GM21619 (cell line): ENCODE data around the gene COQ3.
A peak's percentile ranks its signal among the peaks of the same experiment; 100 is the strongest.
"Not testable (repeated sequence)": the region's sequence is repeated elsewhere in the genome, so short reads cannot be mapped to it uniquely, and the experiment has no call there.

Source experiments
- ATAC-seq: cut with Tn5 transposase; IDR thresholded peaks from one replicate; pipeline ENCODE4 v1.9.1; 2021; ENCODE audit not compliant: unreplicated experiment

Gene COQ3

DNA sequence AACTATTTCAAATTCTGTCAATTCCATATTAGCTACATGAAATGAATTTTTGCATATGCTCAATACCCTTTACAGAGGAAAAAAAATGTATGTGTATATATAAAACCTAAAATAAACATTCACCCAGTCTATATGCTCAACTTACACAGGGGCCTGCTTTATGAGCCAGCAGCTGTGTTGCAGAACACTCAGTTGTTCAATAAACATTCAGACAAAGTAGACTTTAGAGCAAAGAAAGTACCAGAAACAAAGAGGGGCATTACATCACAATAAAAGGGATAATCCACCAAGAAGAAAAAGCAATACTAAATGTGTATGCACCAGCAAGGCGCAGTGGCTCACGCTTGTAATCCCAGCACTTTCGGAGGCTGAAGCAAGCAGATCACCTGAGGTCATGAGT, 9.5 kb downstream of the COQ3 start:
- ATAC-seq = no peak

DNA sequence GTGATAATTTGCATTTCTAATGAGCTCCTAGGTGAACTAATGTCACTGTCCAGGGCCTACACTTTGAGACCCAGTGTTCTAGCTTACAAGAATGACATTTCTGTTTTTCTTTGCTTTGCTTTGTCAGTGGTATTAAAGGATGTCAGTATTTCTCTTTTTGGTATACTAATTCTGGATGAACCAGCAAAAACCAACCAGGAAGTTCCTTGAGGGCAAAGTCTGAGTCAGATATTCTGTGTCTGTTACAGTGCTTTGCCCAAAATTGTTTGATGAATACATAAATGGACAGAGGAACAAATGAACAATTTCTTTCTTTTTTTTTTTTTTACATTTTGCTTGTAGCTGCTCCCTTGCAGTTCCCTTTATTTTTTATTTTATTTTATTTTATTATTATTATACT, 15.4 kb downstream of the COQ3 start:
- no peak for ATAC-seq

DNA sequence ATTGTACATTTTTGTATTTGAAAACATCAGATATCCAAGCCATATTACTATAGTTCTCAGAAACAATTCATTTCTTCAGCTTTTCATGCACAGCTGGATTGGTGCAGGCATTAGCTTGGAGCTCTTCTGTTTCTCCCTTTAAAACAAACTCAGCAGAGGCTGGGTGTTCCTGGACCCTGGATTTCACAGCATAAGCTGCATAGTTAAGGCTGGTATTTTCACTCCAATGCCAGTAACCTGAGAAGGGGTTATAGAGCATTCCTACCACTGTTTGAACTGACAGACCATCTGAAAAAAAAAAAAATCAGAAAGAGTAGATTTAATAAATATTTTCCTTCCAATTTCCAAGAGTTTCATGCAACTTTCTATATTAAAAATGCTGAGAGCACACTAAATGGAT, 24.5 kb downstream of the COQ3 start:
- no peak for ATAC-seq

DNA sequence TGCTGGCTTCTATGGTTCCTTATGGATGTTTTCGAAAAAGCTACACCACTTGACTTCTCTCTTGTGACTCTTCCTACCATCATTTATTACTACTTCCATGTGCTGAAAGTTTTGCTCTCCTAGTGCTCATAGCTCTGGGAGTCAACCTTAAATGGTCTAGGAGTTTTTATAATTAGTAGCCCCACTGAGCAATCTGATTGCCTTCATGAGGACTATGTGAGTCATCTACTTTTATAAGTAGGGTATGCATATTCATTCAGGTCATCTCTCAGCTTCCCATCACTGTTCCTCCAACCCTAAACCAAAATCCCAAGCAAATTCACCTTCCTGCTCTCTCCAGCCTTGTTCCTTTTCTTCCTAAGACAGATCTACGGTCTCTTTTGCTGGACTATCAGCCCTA, 27.1 kb downstream of the COQ3 start:
- no peak for ATAC-seq

DNA sequence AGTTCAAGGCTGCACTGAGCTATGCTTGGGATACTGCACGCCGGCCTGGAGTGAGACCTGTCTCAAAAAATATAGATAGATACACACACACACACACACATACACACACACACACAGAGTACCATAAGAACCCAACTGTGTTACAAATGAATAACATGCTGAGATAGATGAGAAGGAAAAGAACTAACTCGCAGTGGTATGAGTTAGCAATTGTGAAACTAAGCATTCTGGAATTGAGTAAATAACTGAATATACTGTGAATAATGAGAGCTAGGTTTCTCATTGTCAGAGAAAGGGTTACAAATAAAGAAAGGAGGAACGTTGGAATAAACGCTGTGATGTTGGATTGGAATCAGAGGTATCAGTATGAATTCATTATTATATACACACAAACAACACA, 30.0 kb downstream of the COQ3 start:
- peak; percentile 92 for ATAC-seq

DNA sequence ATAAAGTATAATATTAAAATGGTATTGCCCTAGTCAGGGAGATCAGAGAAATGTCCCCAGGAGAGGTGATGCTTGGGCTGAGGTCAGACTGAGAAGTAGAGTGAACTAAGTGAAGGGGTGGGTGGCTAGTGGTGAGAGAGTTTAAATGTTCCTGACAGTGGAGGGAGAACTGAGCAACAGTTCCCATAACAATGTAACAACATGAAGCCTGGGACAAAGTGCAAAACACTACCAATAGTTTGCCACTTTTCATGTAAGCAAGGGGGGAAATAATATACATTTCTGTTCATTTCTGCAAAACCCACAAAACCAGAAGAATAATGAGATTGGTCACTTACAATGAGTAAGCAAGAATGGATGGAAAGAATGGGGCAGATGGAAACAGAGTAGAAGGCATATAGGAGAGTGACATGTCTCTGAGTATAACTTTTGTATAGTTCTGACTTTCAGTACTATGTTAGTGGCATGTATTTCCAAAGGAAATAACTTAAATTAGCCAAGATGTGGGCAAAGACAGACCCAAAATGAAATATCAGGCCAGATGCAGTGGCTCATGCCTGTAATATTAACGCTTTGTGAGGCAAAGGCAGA, 31.2 kb downstream of the COQ3 start:
- ATAC-seq = no peak

DNA sequence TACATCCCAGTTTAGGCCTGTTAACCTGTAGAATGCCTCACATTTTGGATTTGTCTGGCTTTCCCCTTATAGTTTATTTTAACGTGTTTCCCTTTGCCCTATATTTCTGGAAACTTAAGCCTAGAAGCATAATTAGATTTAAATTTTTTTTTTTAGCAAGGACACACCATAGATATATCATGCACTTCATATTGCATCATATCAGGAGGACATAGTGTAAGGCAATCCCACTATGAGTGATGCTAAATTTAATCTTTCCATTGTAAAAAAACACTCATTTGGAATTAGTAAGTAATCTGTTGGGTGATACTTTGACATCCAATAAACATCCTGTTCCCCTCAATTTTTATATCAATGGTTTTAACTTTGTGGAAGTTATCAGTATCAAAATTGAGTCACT, 34.2 kb downstream of the COQ3 start:
- no peak for ATAC-seq

DNA sequence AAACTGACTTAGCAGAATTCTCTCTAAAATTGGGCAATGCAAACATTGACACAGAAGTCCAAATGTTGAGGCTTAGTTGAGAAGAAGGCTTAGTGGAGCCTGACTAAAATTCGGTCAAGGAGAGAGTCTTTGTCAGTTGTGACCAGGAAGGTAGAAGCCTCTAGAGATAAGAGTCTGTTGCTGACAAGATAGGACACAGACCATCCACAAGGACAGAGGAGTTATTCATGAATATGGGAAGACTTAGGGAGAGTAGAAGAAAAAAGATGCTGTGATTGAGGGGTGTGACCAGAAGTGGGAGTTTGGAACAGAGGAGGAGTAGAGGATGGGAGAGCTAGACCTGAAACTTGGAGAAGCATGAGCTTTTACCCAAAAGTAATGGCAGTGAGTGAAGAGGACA, 37.4 kb downstream of the COQ3 start:
- ATAC-seq = no peak

DNA sequence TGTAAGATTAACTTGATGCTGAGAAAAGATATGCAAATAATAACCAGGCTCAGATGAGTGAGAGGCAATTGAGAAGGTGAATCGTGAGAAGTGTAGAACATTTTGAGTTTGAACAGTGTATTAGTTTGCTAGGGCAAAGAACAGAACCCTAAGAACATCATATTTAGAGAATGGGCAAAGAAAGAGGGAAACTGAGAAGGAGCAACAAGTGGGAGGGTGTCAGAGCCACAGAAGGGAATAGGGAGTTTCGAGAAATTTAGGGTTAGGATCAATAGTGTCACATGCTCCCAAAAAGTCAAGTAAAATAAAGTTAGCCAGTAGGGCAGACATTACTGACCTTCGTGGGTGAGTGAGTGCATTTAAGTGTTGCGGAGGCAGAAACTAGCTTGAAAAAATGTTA, 39.0 kb downstream of the COQ3 start:
- no peak for ATAC-seq

DNA sequence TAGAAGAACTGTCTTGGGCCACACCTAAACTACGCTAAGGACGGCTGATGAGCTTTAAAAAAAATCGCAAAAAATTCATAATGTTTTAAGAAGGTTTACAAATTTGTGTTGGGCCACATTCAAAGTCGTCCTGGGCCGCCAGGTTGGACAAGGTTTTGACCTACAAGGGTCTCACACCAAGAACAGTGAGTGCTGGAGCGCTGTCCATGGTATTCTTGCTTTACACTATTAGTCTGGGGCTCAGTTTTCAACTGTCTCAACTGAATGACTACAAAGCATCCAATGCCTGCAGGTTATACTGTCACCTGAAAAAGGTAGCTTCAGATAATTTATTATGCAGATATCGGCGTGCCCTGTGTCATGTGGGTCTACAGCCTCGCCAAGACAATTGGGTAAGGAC, 40.9 kb downstream of the COQ3 start:
- no peak for ATAC-seq

DNA sequence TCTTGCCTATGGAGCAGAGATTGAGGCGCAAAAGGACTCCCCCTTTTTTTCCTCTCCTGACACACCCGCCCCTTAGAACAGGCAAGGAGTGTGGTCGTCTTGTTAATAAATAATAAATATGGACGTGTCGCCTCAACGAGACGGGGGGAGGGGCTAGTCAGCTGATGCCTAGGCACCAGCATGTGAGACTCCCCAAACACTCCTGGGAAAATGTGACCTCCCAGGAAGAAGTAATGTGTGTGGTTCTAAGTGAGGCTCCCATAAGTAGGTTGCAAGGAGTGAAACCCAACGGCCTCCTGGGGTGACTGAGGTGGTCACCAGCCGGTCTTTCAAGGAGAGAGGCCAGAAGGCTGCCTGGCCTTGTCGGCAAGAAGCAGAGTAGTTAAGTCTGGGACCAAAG, 43.4 kb downstream of the COQ3 start:
- no peak for ATAC-seq

DNA sequence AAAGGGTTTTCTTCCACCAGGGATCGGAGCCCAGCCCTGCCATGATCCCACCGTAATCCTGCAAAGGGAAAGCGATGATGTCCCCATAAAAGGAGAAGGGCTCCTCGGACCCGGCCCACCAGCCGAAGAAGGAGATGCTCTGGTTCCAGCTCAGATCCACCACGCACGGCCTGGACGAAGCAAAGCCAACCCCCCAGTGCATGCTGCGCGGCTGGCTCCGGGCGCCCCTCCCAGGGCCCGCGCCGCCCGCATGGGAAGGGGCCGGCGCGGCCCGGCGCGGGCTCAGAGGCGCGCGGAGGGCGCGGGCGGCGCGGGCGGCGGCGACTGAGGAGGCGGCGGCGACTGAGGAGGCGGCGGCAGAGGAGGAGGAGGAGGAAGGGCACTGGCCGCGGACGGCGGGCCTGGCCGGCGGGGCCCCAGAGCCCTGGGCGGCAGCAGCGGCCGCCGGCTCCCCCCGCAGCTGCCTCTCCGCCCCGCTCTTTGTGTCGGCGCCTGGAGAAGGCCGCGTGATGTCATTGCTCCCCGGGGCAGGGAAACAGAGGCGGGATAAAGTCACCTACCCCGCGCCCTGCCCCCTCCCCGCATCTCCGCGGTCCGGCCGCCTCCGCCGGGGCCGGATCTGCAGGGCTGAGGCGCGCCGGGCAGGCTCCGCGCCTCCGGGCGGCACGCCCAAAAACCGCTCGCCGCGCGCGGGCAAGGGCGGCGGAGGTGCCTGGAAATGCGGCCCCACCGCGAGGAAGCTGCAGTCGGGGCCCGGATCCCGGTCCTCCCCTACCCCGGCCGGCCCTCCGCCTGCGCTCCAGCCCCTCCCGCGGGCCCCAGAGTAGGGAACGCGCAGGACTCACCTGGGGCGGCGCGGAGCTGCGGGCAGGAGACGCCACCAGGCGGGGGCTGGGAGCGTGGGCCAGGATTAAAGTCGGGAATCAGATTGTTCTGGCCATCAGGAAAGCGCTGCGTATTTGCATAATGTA, 44.5 kb downstream of the COQ3 start, which contains the start of gene FAXC:
Gene FAXC (minus strand): TSS at position 504 of the 971 bp plus-strand sequence. CDS start 302 bp downstream, at position 202.
- ATAC-seq = peak; percentile 49

DNA sequence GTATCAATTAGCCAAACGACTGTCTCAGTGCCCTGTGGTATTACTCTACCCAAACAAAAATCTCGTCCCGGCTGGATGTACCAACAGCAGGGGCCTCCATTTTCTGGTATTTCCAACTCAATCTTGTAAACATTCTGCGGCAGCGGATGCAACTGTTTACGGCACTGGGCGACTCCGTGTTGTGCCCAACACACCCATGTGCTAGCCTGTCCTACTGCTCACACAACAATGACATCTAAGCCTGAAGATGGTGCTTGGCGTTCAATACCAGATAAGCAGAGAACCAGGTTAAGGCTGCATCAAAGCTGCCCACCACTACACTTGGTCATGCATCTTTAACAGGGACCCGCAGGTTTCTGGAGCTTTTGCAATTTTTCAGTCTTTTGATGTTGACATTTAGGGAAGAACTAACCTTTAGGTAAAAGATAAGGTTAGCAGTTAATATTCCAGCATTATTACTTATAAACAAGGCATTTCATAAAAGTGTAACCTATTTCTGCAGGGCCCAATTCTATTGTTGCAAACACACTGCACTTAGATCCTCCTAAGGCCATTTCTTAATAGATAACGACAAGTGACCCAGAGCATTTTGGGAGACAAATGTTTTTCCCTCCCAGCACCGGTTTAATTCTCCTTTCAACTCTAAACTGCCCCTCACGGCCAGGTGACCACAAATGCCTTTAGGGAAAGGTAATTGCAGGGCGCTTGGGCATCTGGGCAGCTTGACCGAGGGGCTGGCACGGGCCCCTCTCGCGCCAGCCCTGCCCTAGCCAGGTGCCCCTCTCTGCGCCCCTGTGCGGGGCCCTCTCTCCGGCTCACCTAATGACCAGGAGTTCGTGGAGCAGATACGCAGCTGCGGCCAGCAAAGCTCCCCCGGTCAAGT, 45.5 kb downstream of the COQ3 start:
- ATAC-seq = no peak

DNA sequence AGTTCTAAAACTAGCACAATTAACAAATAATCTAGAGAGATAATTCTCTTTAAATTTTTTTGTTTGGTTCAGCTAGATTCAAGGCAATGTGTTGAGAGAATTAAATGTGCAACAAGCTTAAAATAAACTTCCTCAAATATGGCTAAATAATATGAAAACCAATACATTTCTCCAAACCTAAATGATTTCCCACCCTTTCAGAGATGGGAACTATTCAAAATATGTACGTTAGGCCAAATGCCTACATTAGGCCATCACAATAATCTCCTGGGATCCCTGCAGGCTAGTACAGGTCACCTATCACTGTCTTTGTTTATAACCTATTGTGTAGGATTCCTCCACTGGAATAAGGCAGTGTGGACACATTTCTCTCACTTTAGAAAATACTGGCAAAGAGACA, 46.2 kb downstream of the COQ3 start:
- ATAC-seq = no peak

DNA sequence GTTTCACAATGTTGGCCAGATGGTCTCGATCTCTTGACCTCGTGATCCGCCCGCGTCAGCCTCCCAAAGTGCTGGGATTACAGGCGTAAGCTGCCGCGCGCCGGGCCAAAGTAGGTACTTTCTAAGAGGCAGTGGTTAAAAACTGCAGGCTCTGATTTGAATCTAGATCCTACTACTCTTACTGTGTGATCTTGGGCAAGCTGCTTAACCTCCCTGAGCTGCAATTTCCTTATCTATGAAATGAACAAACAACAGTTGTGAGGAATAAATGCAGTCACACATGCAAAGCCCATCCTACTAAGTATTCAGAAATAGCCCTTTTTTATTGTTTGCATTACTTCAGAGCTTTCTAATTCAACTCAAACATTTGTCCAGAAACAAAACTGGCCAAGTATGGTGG, 47.4 kb downstream of the COQ3 start:
- ATAC-seq = no peak

DNA sequence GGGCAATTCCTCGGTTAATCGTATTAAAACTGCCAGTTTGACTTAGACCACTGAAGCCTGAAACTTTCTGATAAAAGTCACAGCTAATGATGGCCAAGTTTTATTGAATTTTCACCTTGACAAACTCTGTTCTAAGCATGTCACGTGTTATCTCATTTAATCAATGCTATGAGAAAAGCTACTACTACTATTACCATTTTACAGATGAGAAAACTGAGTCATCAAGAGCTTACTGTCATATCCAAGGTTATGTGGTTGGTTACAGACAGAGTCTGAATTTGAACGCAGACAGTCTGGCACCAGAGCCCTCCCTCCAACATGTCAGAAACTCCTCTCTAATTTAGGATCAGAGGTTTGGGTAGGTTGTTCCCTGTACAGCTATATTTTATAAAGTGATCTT, 48.8 kb downstream of the COQ3 start:
- no peak for ATAC-seq

DNA sequence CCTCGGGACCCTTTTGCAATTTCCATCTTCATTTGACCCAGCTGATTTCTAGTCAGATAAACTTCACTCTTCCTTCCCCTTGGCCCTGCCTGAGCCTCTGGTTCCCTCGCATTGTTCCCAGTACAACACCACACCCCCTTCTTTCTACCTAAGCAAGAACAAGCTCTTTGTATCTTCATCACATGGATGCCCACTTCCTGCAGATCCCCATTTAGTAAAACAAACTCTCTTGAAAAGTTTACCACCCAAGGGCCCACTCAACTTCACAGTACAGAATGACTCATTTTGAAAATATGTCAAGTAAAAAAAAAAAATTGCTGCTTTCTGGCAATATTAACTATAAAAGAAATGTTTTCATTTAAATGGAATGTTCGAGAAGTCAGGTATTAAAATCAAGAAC, 49.7 kb downstream of the COQ3 start:
- ATAC-seq = no peak

DNA sequence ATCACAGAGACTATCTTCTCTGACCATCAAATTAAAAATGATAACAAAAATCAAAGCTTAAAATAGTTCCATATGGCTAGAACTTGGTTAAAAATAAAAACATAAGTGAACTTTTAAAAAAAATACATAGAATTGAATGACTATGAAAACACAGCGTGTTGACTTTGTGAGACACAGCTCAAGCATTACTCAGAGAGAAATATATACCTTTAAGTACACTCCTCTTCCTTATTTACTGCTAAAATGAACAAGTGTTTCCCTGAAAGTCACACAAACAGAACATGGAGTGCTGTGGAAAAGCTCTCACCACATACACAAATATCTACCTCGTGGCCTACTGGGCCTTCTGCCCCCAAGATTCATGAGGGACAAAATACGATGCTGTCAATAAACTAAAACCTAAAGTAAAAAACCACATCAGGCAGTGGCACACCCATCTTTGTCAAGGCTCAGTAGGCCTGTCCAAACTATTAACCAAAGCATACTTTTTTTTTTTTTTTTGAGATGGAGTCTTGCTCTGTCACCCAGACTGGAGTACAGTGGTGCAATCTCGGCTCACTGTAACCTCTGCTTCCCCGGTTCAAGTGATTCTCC, 52.0 kb downstream of the COQ3 start:
- peak; percentile 62 for ATAC-seq

DNA sequence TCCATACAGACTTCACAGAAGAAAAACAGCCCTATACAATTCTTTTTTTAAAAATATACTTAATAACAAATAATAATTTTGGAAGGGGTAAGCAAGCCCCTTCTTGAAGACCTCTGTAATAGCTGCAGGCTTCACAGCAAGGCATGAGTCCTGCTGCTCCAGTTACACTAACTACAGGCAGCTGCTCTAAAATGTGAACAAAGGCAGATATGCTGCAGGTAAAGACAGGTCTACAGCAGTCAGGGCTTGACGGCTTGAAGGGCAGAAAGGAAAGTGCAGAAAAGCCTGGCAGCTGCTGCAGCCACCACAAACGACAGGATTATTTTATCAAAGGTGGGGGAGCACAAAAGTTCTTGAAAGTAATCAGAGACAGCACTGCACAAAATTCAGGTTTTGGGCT, 55.8 kb downstream of the COQ3 start:
- no peak for ATAC-seq

DNA sequence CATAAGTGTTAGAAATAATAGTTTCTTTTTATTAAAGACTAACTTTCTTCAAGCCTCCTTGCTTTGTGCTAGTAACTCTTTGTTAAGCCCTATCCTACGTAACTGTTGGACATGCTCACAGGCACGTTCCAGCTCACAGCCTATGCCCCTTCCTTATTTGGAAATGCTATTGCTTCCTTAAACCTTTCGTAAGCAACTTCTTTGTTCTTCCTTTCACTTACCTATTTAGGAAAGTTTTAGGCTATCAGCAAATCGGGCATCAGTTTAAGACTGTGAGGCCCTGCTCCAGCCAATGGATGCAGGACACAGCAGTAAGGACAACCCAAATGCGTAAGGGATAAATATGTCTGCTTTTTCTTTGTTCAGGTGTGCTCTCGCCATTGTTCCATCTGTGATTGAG, 58.7 kb downstream of the COQ3 start:
- ATAC-seq = not testable (repeated sequence)

DNA sequence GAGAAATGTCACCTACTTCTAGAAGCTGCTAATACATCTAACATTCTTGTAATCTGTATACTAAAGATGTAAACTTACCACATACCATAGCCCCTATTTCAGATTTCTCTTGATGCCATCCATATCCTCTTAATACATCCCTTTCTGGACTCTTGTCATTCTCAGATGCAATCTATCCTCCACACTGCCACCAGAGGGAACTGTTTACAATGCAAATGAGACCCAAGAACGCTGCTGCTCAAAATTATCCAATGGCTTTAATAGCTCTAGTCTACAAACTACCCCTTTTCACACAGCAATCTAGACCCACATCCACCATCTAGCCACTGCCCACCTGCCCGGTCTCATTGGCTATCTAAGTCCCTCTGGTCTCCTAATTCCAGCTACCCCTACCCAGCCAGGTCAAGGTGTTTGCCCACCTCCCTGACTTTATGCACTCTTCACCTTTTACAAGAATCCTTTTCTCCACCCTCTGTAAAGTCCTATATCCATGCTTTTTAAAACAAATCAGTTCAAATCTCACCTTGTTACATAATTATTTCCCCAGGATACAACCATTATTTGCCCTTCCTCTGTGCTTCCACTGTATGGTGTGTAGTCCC, 59.4 kb downstream of the COQ3 start:
- ATAC-seq = peak; percentile 30
